GM12874 (cell line): ENCODE results near the gene CALN1.

Experiments
- CTCF ChIP-seq: IDR thresholded peaks from 2 replicates; pipeline ENCODE4 v1.5.1; 2011; ENCODE audit warnings: low read depth, mild to moderate bottlenecking, control low read depth, low read length, moderate library complexity; ENCODE audit not compliant: insufficient read depth

CALN1 gene

GRCh38 chr7:72321081-72321480 lies 91.1 kb downstream of the CALN1 start:
- TF ChIP-seq CTCF = no peak

- TF ChIP-seq CTCF = no peak
Measured at GRCh38 chr7:72317341-72317740, 94.8 kb downstream of the CALN1 start.

GRCh38 chr7:72316148-72316547 lies 96.0 kb downstream of the CALN1 start:
- no peak for TF ChIP-seq CTCF

- no peak for TF ChIP-seq CTCF
Measured at GRCh38 chr7:72313906-72314305, 98.2 kb downstream of the CALN1 start.

GRCh38 chr7:72310301-72310700 lies 101.8 kb downstream of the CALN1 start:
- TF ChIP-seq CTCF = no peak

GRCh38 chr7:72309476-72309875 lies 102.7 kb downstream of the CALN1 start:
- TF ChIP-seq CTCF = no peak

- no peak for TF ChIP-seq CTCF
Measured at GRCh38 chr7:72308986-72309385, 103.2 kb downstream of the CALN1 start.

GRCh38 chr7:72307566-72307965 lies 104.6 kb downstream of the CALN1 start:
- TF ChIP-seq CTCF = no peak
